Measurements from ENCODE around the gene MLLT10. TPM values are rescaled to one million over a fixed set of nuclear protein-coding genes. Genes with fewer than 3 reads are reported as not detected.
A peak's percentile ranks its signal among the peaks of the same experiment; 100 is the strongest.

The MLLT10 gene
- total and polyA plus RNA-seq, 9 of the 15 experiments (the other 6 are each of a cell fraction or from before 2014, with no cell fraction given): 18.8 to 81.4 (median 64.2) TPM

DNA sequence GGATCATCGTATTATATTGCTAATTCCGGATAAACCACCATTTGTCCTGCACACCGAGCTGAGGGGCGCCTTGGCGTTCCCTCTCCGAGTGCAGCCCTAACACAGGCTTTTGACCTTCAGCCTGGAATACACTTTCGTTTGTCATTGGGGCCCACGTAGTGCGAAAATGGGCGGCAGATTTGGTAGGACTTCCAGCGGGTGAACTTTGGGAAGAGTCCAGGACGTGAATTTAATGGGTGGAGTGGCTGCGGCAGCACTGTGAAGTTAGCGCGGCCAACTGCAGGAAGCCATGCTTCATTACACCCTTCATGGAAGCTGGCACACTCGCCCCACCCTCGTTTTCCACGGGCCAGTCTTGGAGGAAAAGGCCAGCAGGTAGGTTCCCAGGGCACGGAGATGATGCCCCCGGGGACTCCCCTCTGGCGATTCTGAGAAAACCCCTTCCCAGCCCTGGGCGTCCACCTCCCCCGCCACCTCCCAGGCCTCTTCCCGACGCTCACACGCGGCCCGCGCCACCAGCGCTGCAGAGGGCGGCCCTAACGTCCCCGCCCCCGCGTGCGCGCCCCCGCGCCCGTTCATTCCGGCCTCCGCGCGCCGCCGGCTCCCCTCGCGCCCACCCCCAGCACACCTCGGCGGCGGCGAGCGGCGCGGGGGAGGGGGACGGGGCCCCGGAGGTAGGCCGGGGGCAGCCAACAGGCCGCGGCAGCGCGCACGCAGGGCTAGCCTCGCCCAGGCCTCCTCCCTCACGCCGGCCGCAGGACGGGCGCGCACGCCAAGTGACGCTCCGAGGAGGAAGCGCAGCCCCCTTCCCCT lies at the start of gene MLLT10 (continued):
- TF ChIP-seq, protein P1, sequence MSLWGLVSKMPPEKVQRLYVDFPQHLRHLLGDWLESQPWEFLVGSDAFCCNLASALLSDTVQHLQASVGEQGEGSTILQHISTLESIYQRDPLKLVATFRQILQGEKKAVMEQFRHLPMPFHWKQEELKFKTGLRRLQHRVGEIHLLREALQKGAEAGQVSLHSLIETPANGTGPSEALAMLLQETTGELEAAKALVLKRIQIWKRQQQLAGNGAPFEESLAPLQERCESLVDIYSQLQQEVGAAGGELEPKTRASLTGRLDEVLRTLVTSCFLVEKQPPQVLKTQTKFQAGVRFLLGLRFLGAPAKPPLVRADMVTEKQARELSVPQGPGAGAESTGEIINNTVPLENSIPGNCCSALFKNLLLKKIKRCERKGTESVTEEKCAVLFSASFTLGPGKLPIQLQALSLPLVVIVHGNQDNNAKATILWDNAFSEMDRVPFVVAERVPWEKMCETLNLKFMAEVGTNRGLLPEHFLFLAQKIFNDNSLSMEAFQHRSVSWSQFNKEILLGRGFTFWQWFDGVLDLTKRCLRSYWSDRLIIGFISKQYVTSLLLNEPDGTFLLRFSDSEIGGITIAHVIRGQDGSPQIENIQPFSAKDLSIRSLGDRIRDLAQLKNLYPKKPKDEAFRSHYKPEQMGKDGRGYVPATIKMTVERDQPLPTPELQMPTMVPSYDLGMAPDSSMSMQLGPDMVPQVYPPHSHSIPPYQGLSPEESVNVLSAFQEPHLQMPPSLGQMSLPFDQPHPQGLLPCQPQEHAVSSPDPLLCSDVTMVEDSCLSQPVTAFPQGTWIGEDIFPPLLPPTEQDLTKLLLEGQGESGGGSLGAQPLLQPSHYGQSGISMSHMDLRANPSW (CRISPR knock-in tag; IDR thresholded peaks at IDR 0.05): no peak
- no peak for TF ChIP-seq KLF16 (IDR thresholded peaks at IDR 0.05)
- TF ChIP-seq CHD2 (IDR thresholded peaks at IDR 0.05; ENCODE audit: low read depth, low read length): no peak
- 0 out of 2 replicates have a peak, but pooled peaks have one; percentile 14 for TF ChIP-seq SMARCA5 (IDR thresholded peaks at IDR 0.05)
- TF ChIP-seq, protein P2, sequence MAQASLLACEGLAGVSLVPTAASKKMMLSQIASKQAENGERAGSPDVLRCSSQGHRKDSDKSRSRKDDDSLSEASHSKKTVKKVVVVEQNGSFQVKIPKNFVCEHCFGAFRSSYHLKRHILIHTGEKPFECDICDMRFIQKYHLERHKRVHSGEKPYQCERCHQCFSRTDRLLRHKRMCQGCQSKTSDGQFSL (CRISPR knock-in tag; IDR thresholded peaks at IDR 0.05): peak; percentile 88
- TF ChIP-seq, protein P2 (tag; IDR thresholded peaks at IDR 0.05): no peak
- TF ChIP-seq TOE1 (IDR thresholded peaks at IDR 0.05; ENCODE audit: borderline replicate concordance): 0 out of 2 replicates have a peak, but pooled peaks have one; percentile 47
- 0 out of 2 replicates have a peak, but pooled peaks have one; percentile 18 for TF ChIP-seq TOE1 (CRISPR knock-in tag; IDR thresholded peaks at IDR 0.05; ENCODE audit: borderline replicate concordance, low read depth)
- 0 out of 2 replicates have a peak, but pooled peaks have one; percentile 8 for TF ChIP-seq PYGO2 (tag; IDR thresholded peaks at IDR 0.05)
- TF ChIP-seq ZNF584 (CRISPR knock-in tag; IDR thresholded peaks at IDR 0.05; ENCODE audit: low read depth): peak; percentile 92
- peak; percentile 73; the same call in 1 of the 2 replicates for TF ChIP-seq ZNF175 (CRISPR knock-in tag; IDR thresholded peaks at IDR 0.05; ENCODE audit: low read depth)
- peak; percentile 88 for TF ChIP-seq HMGN3 (IDR thresholded peaks at IDR 0.05; ENCODE audit: borderline replicate concordance, extremely low read depth, insufficient read length, low read depth, low read length)
- TF ChIP-seq, protein P3, sequence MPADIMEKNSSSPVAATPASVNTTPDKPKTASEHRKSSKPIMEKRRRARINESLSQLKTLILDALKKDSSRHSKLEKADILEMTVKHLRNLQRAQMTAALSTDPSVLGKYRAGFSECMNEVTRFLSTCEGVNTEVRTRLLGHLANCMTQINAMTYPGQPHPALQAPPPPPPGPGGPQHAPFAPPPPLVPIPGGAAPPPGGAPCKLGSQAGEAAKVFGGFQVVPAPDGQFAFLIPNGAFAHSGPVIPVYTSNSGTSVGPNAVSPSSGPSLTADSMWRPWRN (IDR thresholded peaks at IDR 0.05; ENCODE audit: low read depth): no peak
- TF ChIP-seq RFX1 (IDR thresholded peaks at IDR 0.05): no peak
- TF ChIP-seq EGR1 (conservative IDR thresholded peaks at IDR 0.05): peak; percentile 92
- no peak for TF ChIP-seq ZNF274 (IDR thresholded peaks at IDR 0.05; ENCODE audit: borderline replicate concordance, low read depth, low read length)
- TF ChIP-seq E2F3 (CRISPR knock-in tag; IDR thresholded peaks at IDR 0.05): 0 out of 2 replicates have a peak, but pooled peaks have one; percentile 47
- peak; percentile 68; the same call in 1 of the 2 replicates for TF ChIP-seq ZNF583 (CRISPR knock-in tag; IDR thresholded peaks at IDR 0.05)
- peak; percentile 43; the same call in 1 of the 2 replicates for TF ChIP-seq CREB1 (IDR thresholded peaks at IDR 0.05)
- TF ChIP-seq CREB1 (CRISPR knock-in tag; IDR thresholded peaks at IDR 0.05): no peak
- TF ChIP-seq PML (IDR thresholded peaks at IDR 0.05; ENCODE audit: low read length): peak; percentile 56; the same call in 1 of the 2 replicates
- no peak for TF ChIP-seq KAT8 (IDR thresholded peaks at IDR 0.05; ENCODE audit: low read depth)
